HG03432 (cell line): Measurements from ENCODE around the gene TBC1D2B.

Experiments
- ATAC-seq: cut with Tn5 transposase; IDR thresholded peaks from one replicate; pipeline ENCODE4 v1.9.1; 2021; ENCODE audit warnings: mild to moderate bottlenecking, moderate library complexity; ENCODE audit not compliant: unreplicated experiment

TBC1D2B gene

GRCh38 chr15:78073046-78073787 is 4.3 kb downstream of the TBC1D2B start:
- ATAC-seq, result no peak

- ATAC-seq, result no peak
These were observed 5.2 kb downstream of the TBC1D2B start for GRCh38 chr15:78072080-78072892.

GRCh38 chr15:78071383-78071782 is 6.1 kb downstream of the TBC1D2B start:
- ATAC-seq, result no peak

- no peak for ATAC-seq
These were observed 7.3 kb downstream of the TBC1D2B start for GRCh38 chr15:78070049-78070700.

- ATAC-seq, result no peak
These were observed 8.0 kb downstream of the TBC1D2B start for GRCh38 chr15:78069462-78070029.

- ATAC-seq, result peak; percentile 10
These were observed 8.5 kb downstream of the TBC1D2B start for GRCh38 chr15:78069052-78069414.

- ATAC-seq, result no peak
These were observed 9.9 kb downstream of the TBC1D2B start for GRCh38 chr15:78067328-78068228.

GRCh38 chr15:78065973-78066946 is 11.3 kb downstream of the TBC1D2B start:
- peak; percentile 52 for ATAC-seq

GRCh38 chr15:78065284-78065872 is 12.1 kb downstream of the TBC1D2B start:
- no peak for ATAC-seq

- no peak for ATAC-seq
These were observed 13.0 kb downstream of the TBC1D2B start for GRCh38 chr15:78064544-78064943.

- no peak for ATAC-seq
These were observed 13.5 kb downstream of the TBC1D2B start for GRCh38 chr15:78063970-78064385.

GRCh38 chr15:78063217-78063616 is 14.3 kb downstream of the TBC1D2B start:
- no peak for ATAC-seq

GRCh38 chr15:78061963-78062427 is 15.5 kb downstream of the TBC1D2B start:
- peak; percentile 46 for ATAC-seq

GRCh38 chr15:78060232-78060631 is 17.3 kb downstream of the TBC1D2B start:
- ATAC-seq, result no peak

GRCh38 chr15:78059110-78059839 is 18.2 kb downstream of the TBC1D2B start:
- ATAC-seq, result no peak

- ATAC-seq, result no peak
These were observed 19.0 kb downstream of the TBC1D2B start for GRCh38 chr15:78058401-78058935.

- no peak for ATAC-seq
These were observed 19.7 kb downstream of the TBC1D2B start for GRCh38 chr15:78057803-78058202.
